ENCODE data around the gene RYR3. TPM values are rescaled to one million over a fixed set of nuclear protein-coding genes. Genes with fewer than 3 reads are reported as not detected.

RYR3 gene
- total RNA-seq, 1 donor from 2014 or later, result 6.3 TPM

DNA sequence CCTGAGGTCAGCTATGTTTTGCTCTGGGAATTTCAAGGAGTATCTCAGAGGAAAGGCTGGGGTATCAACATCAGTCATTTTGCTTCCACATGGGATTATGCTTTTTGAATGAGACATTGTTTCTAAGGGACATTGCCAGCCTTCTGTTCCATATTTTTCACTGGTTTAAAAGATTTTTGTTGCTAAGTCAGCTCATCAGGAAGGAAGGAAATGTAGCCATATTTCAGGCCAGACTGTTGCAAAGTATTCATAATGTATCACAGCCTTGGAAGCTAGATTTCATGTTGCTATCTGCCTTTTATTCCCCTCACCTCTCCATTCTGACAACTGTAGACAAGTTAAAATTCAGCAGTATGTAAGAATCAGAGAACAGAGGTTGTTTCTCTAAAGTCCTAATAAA is 596.6 kb downstream of the RYR3 start:
- DNase-seq, result no peak

DNA sequence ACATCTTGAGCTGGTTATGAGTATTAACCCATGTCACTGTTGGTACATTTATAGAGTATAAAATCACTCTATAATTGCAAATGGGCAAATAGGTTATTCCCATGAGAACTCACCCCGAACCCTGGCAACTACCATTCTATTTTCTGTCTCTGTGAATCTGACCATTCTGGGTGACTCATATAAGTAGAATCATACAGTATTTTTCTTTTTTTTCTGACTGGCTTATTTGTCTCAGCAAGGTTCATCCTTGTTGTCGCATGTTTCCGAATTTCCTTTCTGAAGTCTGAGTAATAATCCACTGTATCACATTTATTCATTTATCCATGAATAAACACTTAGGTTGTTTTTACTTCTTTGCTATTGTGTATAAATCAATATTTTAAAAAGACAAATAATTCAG is 597.6 kb downstream of the RYR3 start:
- no peak for DNase-seq

DNA sequence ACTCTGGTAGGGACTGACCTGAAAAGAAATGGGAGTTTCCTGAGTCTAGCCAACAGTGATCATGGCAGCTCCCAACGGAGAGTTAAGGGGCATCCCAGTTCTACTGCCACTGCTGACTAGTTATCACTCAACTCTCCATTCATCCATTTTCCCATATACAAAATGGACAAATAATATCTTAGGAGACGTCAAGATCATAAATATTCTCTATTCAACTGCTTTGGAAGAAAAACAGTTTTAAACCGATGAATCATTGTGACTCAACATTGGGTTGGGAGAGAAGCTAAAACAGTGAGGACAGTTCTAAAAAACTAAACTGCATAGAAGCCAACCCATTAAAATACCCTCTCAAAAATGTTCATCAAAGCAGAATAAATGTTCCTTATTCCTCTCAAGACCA is 600.0 kb downstream of the RYR3 start:
- no peak for DNase-seq

DNA sequence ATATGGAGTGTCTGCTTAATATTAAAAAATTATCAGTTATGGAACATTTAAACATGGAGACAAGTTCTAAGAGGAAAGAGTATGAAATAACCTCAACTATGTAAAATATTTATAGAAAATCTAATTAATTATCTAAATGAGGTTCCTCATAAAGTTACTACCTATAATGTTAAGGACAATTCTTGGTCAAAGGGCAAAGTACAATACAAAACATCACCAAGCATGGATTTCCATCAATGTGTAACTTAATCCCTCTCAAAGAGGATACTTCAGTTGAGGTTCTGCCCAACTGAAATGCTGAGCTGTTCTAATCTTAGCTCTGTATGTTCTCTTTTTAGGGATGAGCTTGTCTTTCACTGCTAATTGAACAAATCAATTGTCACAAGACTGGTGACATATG is 601.6 kb downstream of the RYR3 start:
- no peak for DNase-seq

DNA sequence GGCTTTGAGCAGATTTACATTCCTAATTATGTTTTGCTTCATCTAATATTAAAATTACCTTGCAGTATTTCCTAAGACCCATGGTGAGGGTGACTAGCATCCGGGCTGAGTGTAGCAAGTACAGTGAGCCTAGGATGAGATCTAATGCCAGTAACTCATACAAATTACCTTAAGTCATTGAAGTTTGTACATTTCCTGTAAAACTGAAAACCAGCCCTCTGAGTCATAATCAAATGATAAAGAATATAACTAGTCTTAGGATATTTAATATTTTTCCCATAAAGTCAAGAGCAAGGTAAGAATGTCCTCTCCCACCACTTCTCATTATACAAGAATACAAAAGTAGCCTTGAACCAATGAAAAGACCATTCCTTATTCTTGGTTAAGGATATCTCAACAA is 602.7 kb downstream of the RYR3 start:
- no peak for DNase-seq

Small RNA genes within 50 kb of the gene (small RNA-seq; reads per million reads assigned to genes)
- not detected for gene RF00019 (ENCODE audit: low replicate concordance)

Other genes starting within 250 kb of the RYR3 start
- gene FMN1, start 116.3 kb upstream of the RYR3 start, total RNA-seq, result 11.5 TPM